Activated CD4-positive, CD25-positive, alpha-beta regulatory T cell treated with anti-CD3 and anti-CD28 coated beads, Interleukin-2, amount 50 U/mL, for 16 hours (primary cell): ENCODE measurements around the gene MATK.

ENCODE experiments used
- DNase-seq: peaks from one replicate; pipeline ENCODE4 v3.0.0-alpha.2; 2020; ENCODE audit warnings: low read depth, low spot score

Gene MATK

GRCh38 chr19:3790209-3790734 is 4.1 kb upstream of the MATK start:
- DNase-seq = no peak

- DNase-seq = no peak
Observed at GRCh38 chr19:3788996-3789778, 3.0 kb upstream of the MATK start.

- no peak for DNase-seq
Observed at GRCh38 chr19:3785451-3785937, 687 bp downstream of the MATK start.

GRCh38 chr19:3784607-3785450 is 1.4 kb downstream of the MATK start:
- DNase-seq = no peak

GRCh38 chr19:3783660-3784584 is 2.3 kb downstream of the MATK start:
- DNase-seq = no peak

GRCh38 chr19:3782903-3783302 is 3.3 kb downstream of the MATK start:
- no peak for DNase-seq

GRCh38 chr19:3782330-3782729 is 3.9 kb downstream of the MATK start:
- no peak for DNase-seq

GRCh38 chr19:3781603-3782002 is 4.6 kb downstream of the MATK start:
- DNase-seq = no peak

- DNase-seq = no peak
Observed at GRCh38 chr19:3780786-3781304, 5.3 kb downstream of the MATK start.

GRCh38 chr19:3778899-3779723 is 7.1 kb downstream of the MATK start:
- DNase-seq = no peak

GRCh38 chr19:3778104-3778867 is 7.9 kb downstream of the MATK start:
- no peak for DNase-seq

GRCh38 chr19:3776479-3777040 is 9.6 kb downstream of the MATK start:
- no peak for DNase-seq

GRCh38 chr19:3775831-3776230 is 10.3 kb downstream of the MATK start:
- no peak for DNase-seq

GRCh38 chr19:3775374-3775711 is 10.8 kb downstream of the MATK start:
- DNase-seq = no peak

- DNase-seq = no peak
Observed at GRCh38 chr19:3774621-3775373, 11.4 kb downstream of the MATK start.

GRCh38 chr19:3773814-3774515 is 12.2 kb downstream of the MATK start:
- DNase-seq = no peak

GRCh38 chr19:3771906-3772455 is 14.2 kb downstream of the MATK start, which contains the start of gene RAX2:
Gene RAX2 (minus strand): TSS chr19:3772228. CDS start chr19:3771742, 486 bp downstream.
- DNase-seq = no peak
